Measurements from ENCODE around the gene ARAP2.

The ARAP2 gene

DNA sequence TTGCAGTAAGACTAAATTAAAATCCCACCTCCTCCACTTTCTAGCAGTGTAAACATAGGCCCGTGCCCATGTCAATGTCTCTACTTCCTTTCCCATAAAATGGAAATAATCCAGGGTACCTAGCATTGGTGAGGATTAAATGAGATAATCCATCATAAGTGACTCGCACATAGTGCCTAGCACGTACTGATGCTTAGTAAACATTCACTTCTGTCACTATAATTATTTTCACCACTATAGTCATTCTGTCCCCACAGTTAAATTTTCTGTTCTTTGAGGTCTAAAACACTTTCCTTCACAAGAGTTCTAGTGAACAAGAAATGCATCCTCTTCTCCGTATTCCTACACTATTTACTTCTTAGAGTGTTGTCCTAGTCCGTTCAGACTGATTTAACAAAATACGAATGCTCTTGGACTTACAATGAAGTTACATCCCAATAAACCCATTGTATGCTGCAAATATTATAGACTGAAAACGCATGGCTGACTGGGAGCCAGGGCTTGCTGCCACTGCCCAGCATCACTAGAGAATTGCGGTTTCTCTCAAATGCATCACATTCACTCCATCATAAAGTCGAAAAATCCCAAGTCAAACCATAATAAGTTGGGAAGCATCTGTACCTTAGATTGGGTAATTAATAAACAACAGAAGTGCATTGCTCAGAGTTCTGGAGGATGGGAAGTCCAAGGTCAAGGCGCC is 10.6 kb downstream of the ARAP2 start:
- H3K4me3 ChIP-seq: no peak overlapping the region
- TF ChIP-seq Cebpa-rat (IDR thresholded peaks at IDR 0.05): no peak

DNA sequence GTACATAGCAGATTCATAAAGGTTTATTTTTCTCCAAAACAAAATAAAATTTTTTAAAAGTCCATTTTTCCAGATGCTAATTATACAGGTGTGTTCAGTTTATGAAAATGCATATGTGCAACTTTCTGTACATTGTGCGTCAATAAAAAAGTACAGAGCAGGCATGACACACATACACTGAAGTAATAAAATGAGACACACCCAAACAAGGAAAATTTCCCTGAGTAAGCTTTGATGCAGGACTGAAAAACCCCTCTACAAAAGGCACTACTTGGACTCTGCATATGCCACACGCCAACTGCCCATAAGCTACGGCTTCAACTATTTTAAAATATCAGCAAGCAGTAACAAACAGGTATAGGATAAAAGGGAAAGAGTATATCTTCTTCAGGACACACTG is 13.8 kb downstream of the ARAP2 start:
- H4K20me1 ChIP-seq: peaks cover 94 to 100% (median 100%) of the 10 kb centered on the region in 11 experiments
- no peak overlapping the region for H3K4me3 ChIP-seq
- no peak for TF ChIP-seq Cebpa-rat (IDR thresholded peaks at IDR 0.05)
- H3K9ac ChIP-seq: no peak overlapping the region
- H3K27me3 ChIP-seq: no peaks in the 10 kb centered on the region
- peaks cover 18 to 39% (median 30%) of the 10 kb centered on the region in 11 experiments; a peak in 21 of 22 replicates for H3K9me3 ChIP-seq (replicated peaks in 1 of 11)
- peaks cover 24 to 100% (median 35%) of the 10 kb centered on the region in 10 experiments for H3K4me1 ChIP-seq
- peak overlapping the region in 4 of 11 experiments; percentile 10 to 97 (median 36); a peak in 4 of 22 replicates for H3K4me2 ChIP-seq
- H3K27ac ChIP-seq: no peak overlapping the region
- peaks cover 50 to 96% (median 86%) of the 10 kb centered on the region in 11 experiments for H3K36me3 ChIP-seq

More for the DNA sequence above, 10.6 kb downstream of the ARAP2 start:
- no peaks in the 10 kb centered on the region for H3K27me3 ChIP-seq
- H3K9me3 ChIP-seq (replicated peaks in 1 of 11): peaks cover 40 to 71% (median 60%) of the 10 kb centered on the region in 11 experiments
- H3K27ac ChIP-seq: no peak overlapping the region
- H3K36me3 ChIP-seq: peaks cover 66 to 97% (median 89%) of the 10 kb centered on the region in 11 experiments
- H4K20me1 ChIP-seq: peaks cover 68 to 100% (median 95%) of the 10 kb centered on the region in 11 experiments
- peak overlapping the region in 4 of 11 experiments; percentile 14 to 97 (median 36); a peak in 6 of 22 replicates for H3K4me2 ChIP-seq
- H3K9ac ChIP-seq: no peak overlapping the region
- peaks cover 0 to 99% (median 15%) of the 10 kb centered on the region in 10 experiments; a peak in 16 of 20 replicates for H3K4me1 ChIP-seq

DNA sequence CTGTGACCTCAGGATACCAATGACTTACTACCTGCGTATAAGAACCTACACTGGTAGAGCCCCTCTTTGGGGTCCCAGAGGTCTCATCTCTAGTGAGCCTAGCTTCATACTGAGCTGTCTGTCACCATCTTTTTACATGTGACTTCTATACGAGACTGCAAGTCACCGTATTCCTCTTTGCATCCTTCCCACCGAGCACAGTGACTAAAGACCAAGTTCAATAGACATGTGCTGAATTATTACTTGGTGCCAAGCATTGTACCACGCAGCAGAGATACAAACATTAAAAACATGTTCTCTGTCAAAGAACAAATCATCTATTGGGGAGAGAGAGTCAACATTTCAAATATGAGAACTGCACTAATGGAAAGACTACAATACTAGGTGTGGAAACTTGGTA is 16.4 kb downstream of the ARAP2 start:
- Histone ChIP-seq H3K4me1 (peaks cover 32 to 98% (median 45%) of the 10 kb centered on the region in 10 experiments), H3K27ac (no peak overlapping the region), H3K4me2 (peak overlapping the region; percentile 6 to 97 (median 41); a peak in 20 of 22 replicates), H3K4me3 (no peak overlapping the region), H3K9ac (peak overlapping the region in 1 of 11 experiments; percentile 10; a peak in 1 of 22 replicates), H3K36me3 (peaks cover 31 to 90% (median 71%) of the 10 kb centered on the region in 11 experiments), H3K9me3 (replicated peaks in 1 of 11) (peaks cover 0 to 12% (median 7%) of the 10 kb centered on the region in 11 experiments; a peak in 11 of 22 replicates), H3K27me3 (no peaks in the 10 kb centered on the region), H4K20me1 (peaks cover 87 to 100% (median 99%) of the 10 kb centered on the region in 11 experiments)
- TF ChIP-seq Cebpa-rat (IDR thresholded peaks at IDR 0.05): no peak

DNA sequence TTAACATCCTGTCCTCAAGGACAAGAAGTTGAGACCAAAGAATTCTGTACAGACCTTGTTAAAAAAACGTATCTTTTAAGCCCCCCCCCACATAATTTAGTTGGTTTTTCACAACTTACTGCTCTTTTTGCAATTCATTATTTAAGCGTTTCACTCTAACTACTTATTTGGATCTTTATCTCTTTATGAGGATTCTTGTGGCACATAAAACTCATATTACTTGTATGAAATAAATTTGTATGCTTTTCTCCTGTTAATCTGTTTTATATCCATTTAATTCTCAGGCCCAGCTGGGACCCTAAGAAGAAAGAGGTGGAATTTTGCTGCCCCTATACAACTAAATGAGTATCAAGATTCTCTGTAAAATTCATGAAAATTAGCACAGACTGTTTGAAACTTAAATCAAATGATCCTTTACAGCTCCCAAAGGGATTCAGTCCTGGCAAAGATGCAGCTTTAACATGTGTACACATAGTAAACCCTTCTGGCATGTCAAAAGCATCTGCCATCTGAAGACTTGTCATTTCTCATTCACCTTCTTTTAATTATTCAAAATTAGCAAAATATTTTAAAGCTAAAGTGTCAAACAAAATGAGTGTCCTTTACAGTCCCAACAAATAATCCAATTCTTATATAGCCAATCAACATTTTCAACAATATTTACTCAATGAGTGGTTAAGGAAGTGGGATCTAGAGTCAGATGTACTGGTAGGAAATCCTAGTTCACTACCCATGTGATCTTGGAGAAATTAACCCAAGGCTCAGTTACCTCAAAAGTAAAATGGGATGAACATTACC is 17.7 kb downstream of the ARAP2 start:
- H3K27me3 ChIP-seq: no peaks in the 10 kb centered on the region
- peaks cover 32 to 98% (median 45%) of the 10 kb centered on the region in 10 experiments for H3K4me1 ChIP-seq
- peaks cover 80 to 100% (median 99%) of the 10 kb centered on the region in 11 experiments for H4K20me1 ChIP-seq
- peaks cover 0 to 2% (median 0%) of the 10 kb centered on the region in 11 experiments; a peak in 4 of 22 replicates for H3K9me3 ChIP-seq (replicated peaks in 1 of 11)
- no peak for TF ChIP-seq Cebpa-rat (IDR thresholded peaks at IDR 0.05)
- peak overlapping the region in 8 of 11 experiments; percentile 5 to 97 (median 48); a peak in 14 of 22 replicates for H3K4me2 ChIP-seq
- 0 out of 22 replicates have a peak overlapping the region, but pooled peaks of 1 of the 11 experiments have one; percentile 28 for H3K9ac ChIP-seq
- H3K36me3 ChIP-seq: peaks cover 26 to 89% (median 64%) of the 10 kb centered on the region in 11 experiments; a peak in 20 of 22 replicates
- no peak overlapping the region; a peak in 1 of 22 replicates for H3K27ac ChIP-seq
- no peak overlapping the region for H3K4me3 ChIP-seq

DNA sequence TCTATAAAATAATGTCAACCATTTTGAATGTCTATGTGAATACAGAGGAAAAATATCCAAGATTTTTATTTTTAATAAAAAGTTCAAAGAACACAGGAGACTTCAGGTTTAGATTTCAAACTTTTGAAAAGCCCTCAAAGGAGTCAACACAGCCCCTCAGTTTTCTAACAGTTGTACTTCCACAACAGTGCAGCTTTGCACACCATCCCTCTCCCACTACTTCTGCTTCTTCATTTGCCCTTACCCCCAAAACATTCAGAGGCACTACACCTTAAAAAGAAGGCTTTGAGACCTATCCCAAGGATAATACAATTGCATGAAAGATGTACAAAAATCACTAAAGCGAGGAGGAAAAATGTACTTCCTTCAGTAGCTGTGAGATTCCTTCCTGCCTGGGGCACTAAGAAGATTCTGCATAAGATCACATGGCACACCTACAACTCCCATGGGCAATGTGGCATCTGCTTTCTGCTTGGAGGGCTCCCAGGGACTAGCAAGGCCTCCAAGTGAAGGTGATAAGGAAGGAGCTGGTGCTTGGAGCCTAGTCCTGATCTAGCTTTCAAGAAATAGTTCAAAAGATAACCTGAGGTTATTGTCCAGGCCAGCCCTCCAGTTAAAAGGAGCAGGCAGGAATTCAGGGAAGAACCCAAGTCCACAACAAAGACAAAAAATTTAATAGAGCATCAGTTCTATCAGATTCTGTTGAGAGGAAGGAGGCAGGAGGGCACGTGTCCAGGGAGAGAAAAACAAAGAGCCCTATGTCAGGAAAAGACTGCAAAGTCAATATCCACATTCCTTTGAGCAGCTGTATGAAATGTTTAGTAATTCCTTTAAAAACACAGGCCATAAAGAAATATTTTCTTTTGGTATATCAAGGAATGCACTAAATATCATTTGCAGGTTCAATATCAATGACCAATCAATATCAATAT is 19.1 kb downstream of the ARAP2 start:
- Histone ChIP-seq H3K36me3 (peaks cover 30 to 92% (median 68%) of the 10 kb centered on the region in 11 experiments; a peak in 20 of 22 replicates), H3K4me2 (peak overlapping the region; percentile 41 to 97 (median 66)), H3K9ac (peak overlapping the region in 3 of 11 experiments; percentile 0 to 31 (median 3); a peak in 2 of 22 replicates), H3K9me3 (replicated peaks in 1 of 11) (no peaks in the 10 kb centered on the region; a peak in 3 of 22 replicates), H3K4me1 (peaks cover 32 to 98% (median 42%) of the 10 kb centered on the region in 10 experiments), H3K4me3 (peak overlapping the region in 1 of 10 experiments; percentile 18; a peak in 2 of 20 replicates), H4K20me1 (peaks cover 80 to 100% (median 99%) of the 10 kb centered on the region in 11 experiments), H3K27me3 (no peaks in the 10 kb centered on the region), H3K27ac (peak overlapping the region in 1 of 11 experiments; percentile 4; a peak in 1 of 22 replicates)
- no peak for TF ChIP-seq Cebpa-rat (IDR thresholded peaks at IDR 0.05)

DNA sequence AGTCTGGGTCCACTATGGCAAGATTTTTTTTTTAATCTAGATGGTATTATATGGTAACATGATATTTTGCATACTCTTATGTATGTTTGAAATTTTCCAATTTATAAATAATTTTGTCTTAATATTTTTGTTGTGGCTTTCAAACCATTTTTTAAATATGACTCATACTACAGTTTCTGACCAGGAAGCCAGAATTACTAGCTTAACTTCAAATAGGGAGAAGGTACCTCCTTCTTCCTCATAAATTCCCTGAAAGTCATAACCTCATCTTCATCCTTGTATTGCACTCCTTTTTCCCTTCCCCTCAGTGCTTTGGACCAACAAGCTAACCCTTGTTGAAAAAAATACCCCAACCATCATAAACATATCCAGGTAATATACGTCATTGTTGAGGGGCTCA is 21.6 kb downstream of the ARAP2 start:
- no peaks in the 10 kb centered on the region; a peak in 3 of 22 replicates for H3K9me3 ChIP-seq (replicated peaks in 1 of 11)
- peak overlapping the region in 4 of 11 experiments; percentile 43 to 54 (median 46); a peak in 5 of 22 replicates for H3K4me2 ChIP-seq
- no peak overlapping the region for H3K4me3 ChIP-seq
- peaks cover 22 to 95% (median 35%) of the 10 kb centered on the region in 10 experiments for H3K4me1 ChIP-seq
- peaks cover 79 to 100% (median 99%) of the 10 kb centered on the region in 11 experiments for H4K20me1 ChIP-seq
- TF ChIP-seq Cebpa-rat (IDR thresholded peaks at IDR 0.05): no peak
- no peak overlapping the region for H3K9ac ChIP-seq
- no peaks in the 10 kb centered on the region for H3K27me3 ChIP-seq
- no peak overlapping the region for H3K27ac ChIP-seq
- peaks cover 18 to 85% (median 53%) of the 10 kb centered on the region in 11 experiments; a peak in 20 of 22 replicates for H3K36me3 ChIP-seq

DNA sequence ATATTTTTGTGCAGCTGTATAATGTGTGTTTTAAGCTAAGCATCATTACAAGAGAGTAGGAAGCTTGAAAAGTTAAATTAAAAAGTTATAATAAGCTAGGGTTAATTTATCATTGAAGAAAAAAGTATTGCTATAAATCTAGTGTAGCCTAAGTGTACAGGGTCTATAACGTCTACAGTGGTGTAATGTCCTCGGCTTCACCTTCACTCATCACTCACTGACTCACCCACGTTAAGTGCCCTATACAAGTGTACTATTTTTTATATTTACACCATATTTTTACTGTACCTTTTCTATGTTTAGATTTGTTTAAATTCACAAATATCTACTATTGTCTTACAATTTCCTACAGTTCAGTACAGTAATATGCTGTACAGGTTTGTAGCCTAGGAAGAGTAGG is 23.5 kb downstream of the ARAP2 start:
- Histone ChIP-seq H3K4me2 (peak overlapping the region in 1 of 11 experiments; percentile 11; a peak in 1 of 22 replicates), H3K4me3 (no peak overlapping the region), H3K27me3 (no peaks in the 10 kb centered on the region), H3K9ac (no peak overlapping the region), H4K20me1 (peaks cover 77 to 100% (median 99%) of the 10 kb centered on the region in 11 experiments), H3K36me3 (peaks cover 28 to 84% (median 53%) of the 10 kb centered on the region in 11 experiments; a peak in 21 of 22 replicates), H3K9me3 (replicated peaks in 1 of 11) (peaks cover 0 to 5% (median 0%) of the 10 kb centered on the region in 11 experiments; a peak in 4 of 22 replicates), H3K27ac (no peak overlapping the region), H3K4me1 (peaks cover 10 to 95% (median 16%) of the 10 kb centered on the region in 10 experiments)
- no peak for TF ChIP-seq Cebpa-rat (IDR thresholded peaks at IDR 0.05)
